Activated CD8-positive, alpha-beta T cell treated with anti-CD3 and anti-CD28 coated beads, Interleukin-2, amount 10 ng/mL, durations not matched to agents 7 days and 5 days (primary cell): ENCODE data around the gene CCDC9B. TPM values are rescaled to one million over a fixed set of nuclear protein-coding genes. Genes with fewer than 3 reads are reported as not detected.
A peak's percentile ranks its signal among the peaks of the same experiment; 100 is the strongest.

Experiments used
- ATAC-seq: fragments of 150-1000 bp; cut with Tn5 transposase; one replicate; pipeline ENCODE4 v1.10.0; 2021; ENCODE audit warnings: moderate library complexity
- CTCF ChIA-PET: fragments of 350-600 bp; sonication (Branson Sonifier 250); formaldehyde crosslinking; loops from one replicate; lab custom pipeline; 2021; ENCODE audit warnings: antibody characterized with exemption; lab: Charles Lee
- POLR2A ChIA-PET: fragments of 350-600 bp; sonication (Branson Sonifier 250); formaldehyde crosslinking; loops from one replicate; lab custom pipeline; 2021; ENCODE audit warnings: antibody characterized with exemption; lab: Charles Lee
- DNase-seq: peaks from one replicate; pipeline ENCODE4 v3.0.0-alpha.2; 2020
- H3K27ac Mint-ChIP-seq: one replicate; pipeline ENCODE4 v1.8.0; 2021; ENCODE audit warnings: mild to moderate bottlenecking, mixed read lengths
- H3K27me3 Mint-ChIP-seq: one replicate; pipeline ENCODE4 v1.8.0; 2021; ENCODE audit warnings: low read depth, mixed read lengths
- H3K36me3 Mint-ChIP-seq: one replicate; pipeline ENCODE4 v1.8.0; 2021; ENCODE audit warnings: low read depth, mixed read lengths
- H3K4me1 Mint-ChIP-seq: one replicate; pipeline ENCODE4 v1.8.0; 2021; ENCODE audit warnings: low read depth, mixed read lengths
- H3K4me3 Mint-ChIP-seq: one replicate; pipeline ENCODE4 v1.8.0; 2021; ENCODE audit warnings: mild to moderate bottlenecking, mixed read lengths
- H3K9me3 Mint-ChIP-seq: one replicate; pipeline ENCODE4 v1.8.0; 2022; ENCODE audit warnings: mixed read lengths; ENCODE audit not compliant: insufficient read depth
- total RNA-seq, 2 experiments: library from RNA; stranded (reverse); gene quantifications; one replicate each; pipeline ENCODE4 v1.2.3, GENCODE V29; 2021

CCDC9B gene
- total RNA-seq, 2 experiments from 2014 or later: 0.76 to 0.84 TPM

DNA sequence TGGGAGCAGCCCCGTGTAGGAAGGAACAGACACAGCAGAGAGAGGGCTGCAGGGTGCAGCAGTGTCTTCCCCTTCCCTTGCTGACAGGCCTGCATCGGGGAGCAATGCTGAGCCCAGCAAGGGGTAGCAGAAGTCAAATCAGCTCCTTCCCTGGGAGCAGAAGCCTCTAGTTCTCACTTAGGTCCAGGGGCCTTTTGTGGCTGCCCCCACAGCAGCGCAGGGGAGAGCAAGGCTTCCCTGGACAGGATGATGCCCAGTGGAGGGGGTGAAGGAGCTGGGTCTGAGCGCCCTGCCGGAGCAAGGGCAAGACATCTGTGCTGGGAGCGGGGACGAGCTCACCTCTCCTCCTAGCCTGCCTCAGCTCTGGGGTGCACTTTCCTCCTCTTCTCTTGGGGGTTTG lies 33.8 kb downstream of the CCDC9B start:
- ATAC-seq: peak; percentile 28
- Mint-ChIP-seq H3K4me3 (peak overlapping the region; percentile 99), H3K27me3 (peaks cover 7% of the 10 kb centered on the region), H3K27ac (peak overlapping the region; percentile 98), H3K36me3 (peaks cover 26% of the 10 kb centered on the region), H3K4me1 (peaks cover 38% of the 10 kb centered on the region), H3K9me3 (no peaks in the 10 kb centered on the region)
- peak; percentile 38 for DNase-seq
- ChIA-PET CTCF (interaction anchor here (0.7 to 21.9 kb wide), 30 partner anchors 9 to 258 kb away, joined by 3 to 559 read pairs (median 4); partner anchors contain the start of genes ANKRD63, BMF, CCDC9B and DISP2), POLR2A (interaction anchor here (1.0 to 3.0 kb wide), 8 partner anchors 11 to 29 kb away, joined by 3 to 17 read pairs (median 7); partner anchors contain the start of gene INAFM2)

DNA sequence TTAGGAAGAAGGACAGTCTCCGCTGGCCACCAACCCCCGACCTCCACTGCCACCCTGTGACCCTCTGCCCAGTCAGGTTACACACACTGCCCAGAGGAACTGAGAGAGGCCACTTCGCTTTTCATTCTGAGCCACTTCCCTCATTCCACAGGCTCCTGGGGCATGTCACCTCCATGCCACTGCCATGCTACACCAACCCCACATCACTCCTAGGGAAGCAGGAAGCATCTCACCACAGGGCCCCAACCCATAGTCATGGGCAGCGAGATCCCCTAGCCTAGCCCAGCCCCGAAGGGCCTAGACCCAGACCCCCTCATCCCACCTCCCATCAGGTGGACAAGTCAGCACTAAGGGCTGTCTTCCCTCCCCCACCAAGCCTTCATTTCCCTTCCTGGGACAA lies 34.4 kb downstream of the CCDC9B start:
- Mint-ChIP-seq H3K4me1 (peaks cover 38% of the 10 kb centered on the region), H3K4me3 (peak overlapping the region; percentile 99), H3K36me3 (peaks cover 31% of the 10 kb centered on the region), H3K27ac (peak overlapping the region; percentile 98), H3K27me3 (peaks cover 4% of the 10 kb centered on the region), H3K9me3 (no peaks in the 10 kb centered on the region)
- POLR2A ChIA-PET: interaction anchor here (1.0 to 3.0 kb wide), 7 partner anchors 10 to 29 kb away, joined by 3 to 17 read pairs (median 8); partner anchors contain the start of gene INAFM2
- ATAC-seq (no peak), DNase-seq (no peak)
- CTCF ChIA-PET: interaction anchor here (0.9 to 21.9 kb wide), 18 partner anchors 10 to 197 kb away, joined by 3 to 559 read pairs (median 5); partner anchors contain the start of genes ANKRD63, BMF, CCDC9B and INAFM2

GRCh38 chr15:40305281-40305680 lies 35.5 kb downstream of the CCDC9B start:
- H3K4me3 Mint-ChIP-seq: no peak overlapping the region
- no peaks in the 10 kb centered on the region for H3K9me3 Mint-ChIP-seq
- H3K27me3 Mint-ChIP-seq: no peaks in the 10 kb centered on the region
- H3K36me3 Mint-ChIP-seq: peaks cover 40% of the 10 kb centered on the region
- CTCF ChIA-PET: interaction anchor here (1.1 to 21.9 kb wide), 3 partner anchors 29 to 88 kb away, joined by 3 to 559 read pairs (median 7); no protein-coding TSS in a partner anchor
- DNase-seq (no peak), ATAC-seq (no peak)
- POLR2A ChIA-PET: no interaction called here
- H3K27ac Mint-ChIP-seq: no peak overlapping the region
- H3K4me1 Mint-ChIP-seq: peaks cover 38% of the 10 kb centered on the region

DNA sequence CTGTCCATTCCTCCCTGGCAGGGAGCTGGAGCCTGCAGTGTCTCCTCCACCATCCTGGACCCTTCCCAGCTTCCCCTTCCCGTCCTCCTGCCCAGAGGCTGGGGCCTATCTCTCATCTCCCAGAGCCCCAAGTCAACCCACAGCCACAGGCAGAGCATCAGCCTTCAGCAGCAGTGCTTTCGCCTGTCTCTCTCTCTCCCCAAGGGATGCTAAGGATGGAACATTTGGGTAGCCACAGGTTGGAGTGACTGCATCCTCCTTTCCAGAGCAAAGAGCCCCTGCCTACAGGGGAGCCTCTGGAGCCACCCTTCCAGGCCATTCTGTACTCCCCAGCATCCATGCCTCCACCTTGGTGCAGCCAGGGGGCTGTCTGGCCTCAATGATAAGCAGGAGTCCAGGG lies 37.2 kb downstream of the CCDC9B start:
- ATAC-seq (no peak), DNase-seq (no peak)
- H3K4me3 Mint-ChIP-seq: no peak overlapping the region
- ChIA-PET POLR2A (interaction anchor here (1.0 kb wide), 1 partner anchor 18 kb away, joined by 3 read pairs; no protein-coding TSS in a partner anchor), CTCF (interaction anchor here (0.9 to 21.9 kb wide), 4 partner anchors 17 to 27 kb away, joined by 3 to 559 read pairs (median 4); partner anchors contain the start of genes ANKRD63 and INAFM2)
- H3K27ac Mint-ChIP-seq: no peak overlapping the region
- no peaks in the 10 kb centered on the region for H3K9me3 Mint-ChIP-seq
- peaks cover 51% of the 10 kb centered on the region for H3K36me3 Mint-ChIP-seq
- H3K27me3 Mint-ChIP-seq: no peaks in the 10 kb centered on the region
- H3K4me1 Mint-ChIP-seq: peaks cover 22% of the 10 kb centered on the region

- no peaks in the 10 kb centered on the region for H3K9me3 Mint-ChIP-seq
- DNase-seq (no peak), ATAC-seq (no peak)
- H3K4me1 Mint-ChIP-seq: peaks cover 19% of the 10 kb centered on the region
- H3K27me3 Mint-ChIP-seq: no peaks in the 10 kb centered on the region
- H3K27ac Mint-ChIP-seq: no peak overlapping the region
- ChIA-PET POLR2A (interaction anchor here (0.7 to 1.0 kb wide), 2 partner anchors 18 to 240 kb away, joined by 3 read pairs; no protein-coding TSS in a partner anchor), CTCF (interaction anchor here (0.9 to 21.9 kb wide), 4 partner anchors 17 to 27 kb away, joined by 3 to 559 read pairs (median 4); partner anchors contain the start of genes ANKRD63 and INAFM2)
- peaks cover 52% of the 10 kb centered on the region for H3K36me3 Mint-ChIP-seq
- no peak overlapping the region for H3K4me3 Mint-ChIP-seq
Observed at GRCh38 chr15:40302981-40303380, 37.8 kb downstream of the CCDC9B start.

- Mint-ChIP-seq H3K4me3 (no peak overlapping the region), H3K27ac (no peak overlapping the region), H3K9me3 (no peaks in the 10 kb centered on the region), H3K4me1 (peaks cover 19% of the 10 kb centered on the region), H3K27me3 (no peaks in the 10 kb centered on the region), H3K36me3 (peaks cover 55% of the 10 kb centered on the region)
- POLR2A ChIA-PET: interaction anchor here (0.7 kb wide), 1 partner anchor 240 kb away, joined by 3 read pairs; no protein-coding TSS in a partner anchor
- DNase-seq (no peak), ATAC-seq (no peak)
- CTCF ChIA-PET: interaction anchor here (0.9 to 21.9 kb wide), 3 partner anchors 18 to 26 kb away, joined by 4 to 559 read pairs (median 4); partner anchors contain the start of gene ANKRD63
Observed at GRCh38 chr15:40302288-40302886, 38.4 kb downstream of the CCDC9B start.

DNA sequence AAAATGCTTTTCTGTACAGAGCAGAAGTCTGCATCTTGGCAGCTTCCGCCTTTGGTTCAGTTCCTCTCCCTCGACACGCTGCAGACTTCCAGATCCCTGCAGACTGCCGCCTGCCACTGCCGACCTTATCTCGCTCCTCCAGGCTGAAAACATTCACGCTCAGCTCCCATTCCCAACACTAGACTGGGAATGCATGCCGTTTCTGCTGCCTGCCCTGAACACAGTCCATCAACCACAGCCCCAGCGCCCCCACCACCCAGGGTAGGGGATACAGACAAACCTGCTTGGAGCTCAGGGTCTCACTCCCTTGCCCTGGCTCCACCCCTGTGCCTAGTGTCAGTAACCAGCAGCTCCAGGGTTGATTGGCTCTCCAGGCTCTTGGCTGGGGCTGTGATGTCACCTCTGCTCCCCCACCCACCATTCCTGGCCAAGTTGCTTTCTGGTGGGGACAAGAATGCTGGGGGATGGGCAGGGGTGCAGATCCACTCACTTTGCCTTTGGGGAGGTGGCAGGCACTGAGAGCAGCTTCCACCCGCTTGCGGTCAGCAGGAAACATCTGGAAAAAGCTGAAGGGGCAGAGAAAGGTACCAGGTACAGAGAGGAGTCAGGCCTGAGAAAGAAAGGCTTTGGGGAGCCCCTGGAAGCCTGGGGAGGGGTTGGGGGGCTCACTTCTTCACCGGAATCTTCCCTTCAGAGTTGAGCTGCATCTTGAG lies 39.1 kb downstream of the CCDC9B start:
- Mint-ChIP-seq H3K9me3 (no peaks in the 10 kb centered on the region), H3K4me1 (peaks cover 18% of the 10 kb centered on the region), H3K27me3 (no peaks in the 10 kb centered on the region), H3K4me3 (no peak overlapping the region), H3K36me3 (peaks cover 56% of the 10 kb centered on the region), H3K27ac (no peak overlapping the region)
- ChIA-PET CTCF (interaction anchor here (1.3 to 21.9 kb wide), 3 partner anchors 8 to 25 kb away, joined by 4 to 559 read pairs (median 5); no protein-coding TSS in a partner anchor), POLR2A (no interaction called here)
- DNase-seq (no peak), ATAC-seq (no peak)

DNA sequence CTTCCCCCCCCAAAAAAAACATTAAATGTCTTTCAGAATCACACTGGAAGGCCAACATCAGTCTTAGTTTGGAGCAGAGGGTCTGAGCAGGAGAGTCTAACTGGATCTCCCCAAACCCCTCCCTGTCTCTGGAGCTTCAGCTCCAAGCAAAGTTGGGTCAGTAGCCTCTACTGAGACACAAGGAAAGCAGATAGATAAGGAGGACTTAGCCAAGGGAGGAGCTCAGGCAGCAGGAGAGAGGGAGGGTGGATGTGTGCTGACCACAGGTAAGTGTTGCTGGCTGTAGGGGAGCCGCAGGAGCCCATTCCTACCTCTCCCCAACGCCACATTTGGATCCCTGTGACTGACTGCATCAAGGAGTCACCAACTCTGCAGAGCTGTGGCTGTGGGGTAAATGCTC lies 40.0 kb downstream of the CCDC9B start:
- ChIA-PET CTCF (interaction anchor here (1.3 to 1.4 kb wide), 2 partner anchors 9 to 22 kb away, joined by 4 to 5 read pairs; no protein-coding TSS in a partner anchor), POLR2A (no interaction called here)
- H3K27me3 Mint-ChIP-seq: no peaks in the 10 kb centered on the region
- H3K9me3 Mint-ChIP-seq: no peaks in the 10 kb centered on the region
- no peak overlapping the region for H3K27ac Mint-ChIP-seq
- DNase-seq (no peak), ATAC-seq (no peak)
- H3K36me3 Mint-ChIP-seq: peaks cover 52% of the 10 kb centered on the region
- no peak overlapping the region for H3K4me3 Mint-ChIP-seq
- H3K4me1 Mint-ChIP-seq: peaks cover 9% of the 10 kb centered on the region

DNA sequence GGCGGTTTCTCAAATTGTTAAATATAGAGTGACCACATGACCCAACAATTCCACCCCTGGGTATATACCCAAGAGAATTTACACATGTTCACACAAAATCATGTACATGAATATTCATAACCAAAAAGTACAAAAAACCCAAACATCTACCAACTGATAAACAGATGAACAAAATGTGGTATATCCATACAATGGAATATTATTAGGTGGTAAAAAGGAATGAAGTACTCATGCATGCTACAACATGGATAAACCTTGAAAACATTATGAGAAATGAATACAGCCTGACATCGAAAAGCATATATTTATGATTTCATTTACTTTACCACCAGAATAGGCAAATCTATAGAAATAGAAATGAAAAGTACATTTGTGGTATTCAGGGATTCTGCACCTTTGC lies 40.4 kb downstream of the CCDC9B start:
- Mint-ChIP-seq H3K27me3 (no peaks in the 10 kb centered on the region), H3K9me3 (no peaks in the 10 kb centered on the region), H3K4me1 (peaks cover 8% of the 10 kb centered on the region), H3K36me3 (peaks cover 52% of the 10 kb centered on the region), H3K27ac (no peak overlapping the region), H3K4me3 (no peak overlapping the region)
- DNase-seq: no peak
- ATAC-seq: no peak
- ChIA-PET POLR2A (no interaction called here), CTCF (interaction anchor here (1.3 to 1.4 kb wide), 2 partner anchors 9 to 21 kb away, joined by 4 to 5 read pairs; no protein-coding TSS in a partner anchor)

GRCh38 chr15:40298216-40298935 lies 42.4 kb downstream of the CCDC9B start:
- DNase-seq (no peak), ATAC-seq (no peak)
- ChIA-PET POLR2A (no interaction called here), CTCF (interaction anchor here (1.0 to 1.3 kb wide), 3 partner anchors 9 to 23 kb away, joined by 3 to 5 read pairs (median 3); no protein-coding TSS in a partner anchor)
- Mint-ChIP-seq H3K4me1 (no peaks in the 10 kb centered on the region), H3K4me3 (no peak overlapping the region), H3K27ac (no peak overlapping the region), H3K9me3 (no peaks in the 10 kb centered on the region), H3K36me3 (peaks cover 46% of the 10 kb centered on the region), H3K27me3 (no peaks in the 10 kb centered on the region)

GRCh38 chr15:40297356-40297755 lies 43.4 kb downstream of the CCDC9B start:
- H3K36me3 Mint-ChIP-seq: peaks cover 37% of the 10 kb centered on the region
- ATAC-seq: no peak
- no peak overlapping the region for H3K4me3 Mint-ChIP-seq
- H3K9me3 Mint-ChIP-seq: no peaks in the 10 kb centered on the region
- CTCF ChIA-PET: interaction anchor here (1.0 to 1.4 kb wide), 4 partner anchors 10 to 23 kb away, joined by 3 to 5 read pairs (median 4); no protein-coding TSS in a partner anchor
- no peak for DNase-seq
- POLR2A ChIA-PET: no interaction called here
- no peaks in the 10 kb centered on the region for H3K4me1 Mint-ChIP-seq
- no peak overlapping the region for H3K27ac Mint-ChIP-seq
- H3K27me3 Mint-ChIP-seq: no peaks in the 10 kb centered on the region
